T-helper 2 cell treated with Interferon-gamma antibody and Interleukin-4, amounts not matched to agents 100 ng/mL and 5 ng/mL, for 36 hours (primary cell): Measurements from ENCODE around the gene C1QTNF3. TPM values are rescaled to one million over a fixed set of nuclear protein-coding genes. Genes with fewer than 3 reads are reported as not detected.

Source experiments
- total RNA-seq: library from RNA; stranded (reverse); gene quantifications from 2 replicates; pipeline ENCODE4 v1.2.3, GENCODE V29; 2022

Gene C1QTNF3
- total RNA-seq, 1 donor from 2014 or later = 4.5 TPM

Other genes with a start within 250 kb of the C1QTNF3 start
- gene ADAMTS12, start 151.2 kb downstream of the C1QTNF3 start, total RNA-seq = not detected in 2 replicates
- gene RXFP3, start 106.8 kb downstream of the C1QTNF3 start, total RNA-seq = not detected in 2 replicates
- gene SLC45A2, start 58.5 kb downstream of the C1QTNF3 start, total RNA-seq = 0.14 and 0.23 TPM in 2 replicates
- gene AMACR, start 35.2 kb downstream of the C1QTNF3 start, total RNA-seq = 6.5 and 8.2 TPM in 2 replicates